ENCODE measurements around the gene GPR35. TPM values are rescaled to one million over a fixed set of nuclear protein-coding genes. Genes with fewer than 3 reads are reported as not detected.

GPR35 gene
- total RNA-seq, 1 experiment from 2014 or later, result 21.3 TPM

GRCh38 chr2:240631548-240632305 lies 6.4 kb downstream of the GPR35 start:
- no peaks in the 10 kb centered on the region for H3K27me3 ChIP-seq (replicated peaks; ENCODE audit: control insufficient read depth, insufficient read depth, low read length)
- DNase-seq, result no peak
- ChIA-PET POLR2A (no interaction called here), CTCF (no interaction called here)
- intact Hi-C loops (cut with micrococcal nuclease; ENCODE audit: unreplicated experiment), result no loop called here
- no peaks in the 10 kb centered on the region for H3K4me1 Mint-ChIP-seq (ENCODE audit: low read depth, unreplicated experiment)
- peaks cover 16% of the 10 kb centered on the region for H3K9me3 Mint-ChIP-seq (ENCODE audit: unreplicated experiment)
- H3K4me3 ChIP-seq (ENCODE audit: low read depth, low read length), result no peak overlapping the region
- peaks cover 6% of the 10 kb centered on the region for H3K36me3 Mint-ChIP-seq (ENCODE audit: insufficient read depth, unreplicated experiment)
- no peak overlapping the region for H3K27ac Mint-ChIP-seq (ENCODE audit: unreplicated experiment)
- no peaks in the 10 kb centered on the region for H3K27me3 Mint-ChIP-seq (ENCODE audit: insufficient read depth, unreplicated experiment)
- H3K4me1 ChIP-seq, result no peaks in the 10 kb centered on the region
- H3K36me3 ChIP-seq (ENCODE audit: control insufficient read depth, insufficient read depth, low read length), result no peaks in the 10 kb centered on the region; the same call in none of the 2 replicates
- H3K9me3 ChIP-seq, result 0 out of 2 replicates have a peak, but pooled peaks cover 3% of the 10 kb centered on the region
- no peak overlapping the region for H3K4me3 Mint-ChIP-seq (ENCODE audit: unreplicated experiment)
- no TSS peak for BruUV-seq (replicated peaks)
- TF ChIP-seq, protein P1, sequence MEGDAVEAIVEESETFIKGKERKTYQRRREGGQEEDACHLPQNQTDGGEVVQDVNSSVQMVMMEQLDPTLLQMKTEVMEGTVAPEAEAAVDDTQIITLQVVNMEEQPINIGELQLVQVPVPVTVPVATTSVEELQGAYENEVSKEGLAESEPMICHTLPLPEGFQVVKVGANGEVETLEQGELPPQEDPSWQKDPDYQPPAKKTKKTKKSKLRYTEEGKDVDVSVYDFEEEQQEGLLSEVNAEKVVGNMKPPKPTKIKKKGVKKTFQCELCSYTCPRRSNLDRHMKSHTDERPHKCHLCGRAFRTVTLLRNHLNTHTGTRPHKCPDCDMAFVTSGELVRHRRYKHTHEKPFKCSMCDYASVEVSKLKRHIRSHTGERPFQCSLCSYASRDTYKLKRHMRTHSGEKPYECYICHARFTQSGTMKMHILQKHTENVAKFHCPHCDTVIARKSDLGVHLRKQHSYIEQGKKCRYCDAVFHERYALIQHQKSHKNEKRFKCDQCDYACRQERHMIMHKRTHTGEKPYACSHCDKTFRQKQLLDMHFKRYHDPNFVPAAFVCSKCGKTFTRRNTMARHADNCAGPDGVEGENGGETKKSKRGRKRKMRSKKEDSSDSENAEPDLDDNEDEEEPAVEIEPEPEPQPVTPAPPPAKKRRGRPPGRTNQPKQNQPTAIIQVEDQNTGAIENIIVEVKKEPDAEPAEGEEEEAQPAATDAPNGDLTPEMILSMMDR (IDR thresholded peaks at IDR 0.05; ENCODE audit: insufficient read depth in 1 of 2, low read depth in 1 of 2, low read length in 1 of 2, severe bottlenecking in 1 of 2, unreplicated experiment in 1 of 2), result no peak

DNA sequence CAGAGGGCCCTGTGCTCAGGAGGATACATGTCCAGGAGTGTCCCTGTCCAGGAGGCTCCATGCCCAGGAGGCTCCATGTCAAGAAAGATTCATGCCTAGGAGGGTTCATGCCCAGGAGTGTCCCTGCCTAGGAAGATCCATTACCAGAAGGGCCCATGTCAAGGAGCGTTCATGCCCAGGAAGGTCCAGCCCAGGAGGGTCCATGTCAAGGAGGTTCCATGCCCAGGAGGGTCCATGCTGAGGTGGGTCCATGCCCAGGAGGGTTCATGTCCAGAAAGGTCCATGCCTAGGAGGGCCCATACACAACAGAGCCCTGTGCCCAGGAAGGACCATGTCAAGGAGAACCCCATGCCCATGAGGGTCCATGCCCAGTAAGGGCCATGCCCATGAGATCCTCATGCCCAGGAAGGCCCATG lies 7.0 kb downstream of the GPR35 start:
- no peak for DNase-seq
- H3K27me3 ChIP-seq (replicated peaks; ENCODE audit: control insufficient read depth, insufficient read depth, low read length), result no peaks in the 10 kb centered on the region
- Mint-ChIP-seq H3K27ac (ENCODE audit: unreplicated experiment) (no peak overlapping the region), H3K27me3 (ENCODE audit: insufficient read depth, unreplicated experiment) (no peaks in the 10 kb centered on the region), H3K36me3 (ENCODE audit: insufficient read depth, unreplicated experiment) (peaks cover 6% of the 10 kb centered on the region), H3K4me3 (ENCODE audit: unreplicated experiment) (no peak overlapping the region), H3K9me3 (ENCODE audit: unreplicated experiment) (peaks cover 16% of the 10 kb centered on the region), H3K4me1 (ENCODE audit: low read depth, unreplicated experiment) (no peaks in the 10 kb centered on the region)
- H3K36me3 ChIP-seq (ENCODE audit: control insufficient read depth, insufficient read depth, low read length), result no peaks in the 10 kb centered on the region; the same call in none of the 2 replicates
- POLR2A ChIA-PET, result no interaction called here
- intact Hi-C loops (cut with micrococcal nuclease; ENCODE audit: unreplicated experiment), result no loop called here
- CTCF ChIA-PET, result no interaction called here
- H3K4me1 ChIP-seq, result no peaks in the 10 kb centered on the region
- TF ChIP-seq, protein P1 (IDR thresholded peaks at IDR 0.05; ENCODE audit: insufficient read depth in 1 of 2, low read depth in 1 of 2, low read length in 1 of 2, severe bottlenecking in 1 of 2, unreplicated experiment in 1 of 2), result no peak
- H3K9me3 ChIP-seq, result 0 out of 2 replicates have a peak, but pooled peaks cover 3% of the 10 kb centered on the region
- no peak overlapping the region for H3K4me3 ChIP-seq (ENCODE audit: low read depth, low read length)
- BruUV-seq (replicated peaks), result no TSS peak

DNA sequence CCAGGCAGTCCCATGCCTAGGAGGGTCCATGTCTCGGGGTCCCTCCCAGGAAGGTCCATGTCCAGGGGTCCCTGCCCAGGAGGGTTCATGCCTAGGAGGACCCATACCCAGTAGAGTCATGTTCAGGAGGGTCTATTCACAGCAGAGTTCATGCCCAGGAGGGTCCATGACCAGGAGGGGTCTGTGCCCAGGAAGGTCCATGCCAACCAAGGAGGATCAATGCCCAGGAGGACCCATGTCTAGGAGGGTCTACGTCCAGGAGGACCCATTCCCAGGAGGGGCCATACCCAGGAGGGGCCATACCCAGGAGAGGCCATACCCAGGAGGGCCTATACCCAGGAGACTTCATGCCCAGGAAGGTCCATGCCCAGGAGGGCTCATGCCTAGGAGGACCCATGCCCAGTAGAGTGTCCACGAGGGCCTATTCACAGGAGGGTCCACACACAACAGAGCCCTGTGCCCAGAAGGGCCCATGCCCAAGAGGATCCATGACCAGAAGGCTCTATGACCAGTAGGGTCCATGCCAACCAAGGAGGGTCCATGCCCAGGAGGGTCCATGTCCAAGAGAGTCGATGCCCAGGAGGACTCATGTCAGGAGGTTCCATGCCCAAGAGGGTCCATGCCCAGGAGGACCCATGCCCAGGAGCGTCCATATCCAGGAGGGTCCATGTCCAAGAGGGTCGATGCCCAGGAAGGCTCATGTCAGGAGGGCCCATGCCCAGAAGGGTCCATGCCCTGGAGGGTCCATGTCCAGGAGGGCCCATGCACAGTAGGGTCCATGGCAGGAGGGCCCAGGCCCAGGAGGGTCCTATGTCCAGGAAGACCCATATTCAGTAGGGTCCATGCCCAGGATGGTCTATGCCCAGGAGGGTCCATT lies 10.1 kb downstream of the GPR35 start:
- H3K27me3 Mint-ChIP-seq (ENCODE audit: insufficient read depth, unreplicated experiment), result no peaks in the 10 kb centered on the region
- POLR2A ChIA-PET, result no interaction called here
- Histone ChIP-seq H3K4me1 (no peaks in the 10 kb centered on the region), H3K4me3 (ENCODE audit: low read depth, low read length) (no peak overlapping the region), H3K27me3 (replicated peaks; ENCODE audit: control insufficient read depth, insufficient read depth, low read length) (no peaks in the 10 kb centered on the region), H3K36me3 (ENCODE audit: control insufficient read depth, insufficient read depth, low read length) (no peaks in the 10 kb centered on the region), H3K9me3 (0 out of 2 replicates have a peak, but pooled peaks cover 3% of the 10 kb centered on the region)
- CTCF ChIA-PET, result no interaction called here
- no peak for DNase-seq
- TF ChIP-seq, protein P1 (IDR thresholded peaks at IDR 0.05; ENCODE audit: insufficient read depth in 1 of 2, low read depth in 1 of 2, low read length in 1 of 2, severe bottlenecking in 1 of 2, unreplicated experiment in 1 of 2), result no peak
- H3K9me3 Mint-ChIP-seq (ENCODE audit: unreplicated experiment), result peaks cover 16% of the 10 kb centered on the region
- no peak overlapping the region for H3K4me3 Mint-ChIP-seq (ENCODE audit: unreplicated experiment)
- H3K27ac Mint-ChIP-seq (ENCODE audit: unreplicated experiment), result no peak overlapping the region
- no peaks in the 10 kb centered on the region for H3K4me1 Mint-ChIP-seq (ENCODE audit: low read depth, unreplicated experiment)
- no TSS peak for BruUV-seq (replicated peaks)
- intact Hi-C loops (cut with micrococcal nuclease; ENCODE audit: unreplicated experiment), result no loop called here
- peaks cover 6% of the 10 kb centered on the region for H3K36me3 Mint-ChIP-seq (ENCODE audit: insufficient read depth, unreplicated experiment)

All from Caco-2 (cell line).